Astrocyte of the spinal cord (primary cell): ENCODE measurements around the gene MIPEP.
A peak's percentile ranks its signal among the peaks of the same experiment; 100 is the strongest.

Experiments used
- DNase-seq: peaks from one replicate; pipeline ENCODE4 v3.0.0; 2011; ENCODE audit warnings: low read depth, low spot score
- H3K4me3 ChIP-seq: 2 replicates; pipeline ENCODE4 v1.5.1; 2011; ENCODE audit warnings: low read depth, mild to moderate bottlenecking, low read length, moderate library complexity
- in situ Hi-C: cut with HindIII; loops from 2 replicates; pipeline ENCODE4 v1.10.0; 2017; ENCODE audit warnings: low sequenced_read_pairs
- TF ChIP-seq, protein P1 (sequence below): IDR thresholded peaks from 2 replicates; pipeline ENCODE4 v1.5.1; 2012; ENCODE audit warnings: low read depth, mild to moderate bottlenecking, low read length, inconsistent platforms

MIPEP gene

DNA sequence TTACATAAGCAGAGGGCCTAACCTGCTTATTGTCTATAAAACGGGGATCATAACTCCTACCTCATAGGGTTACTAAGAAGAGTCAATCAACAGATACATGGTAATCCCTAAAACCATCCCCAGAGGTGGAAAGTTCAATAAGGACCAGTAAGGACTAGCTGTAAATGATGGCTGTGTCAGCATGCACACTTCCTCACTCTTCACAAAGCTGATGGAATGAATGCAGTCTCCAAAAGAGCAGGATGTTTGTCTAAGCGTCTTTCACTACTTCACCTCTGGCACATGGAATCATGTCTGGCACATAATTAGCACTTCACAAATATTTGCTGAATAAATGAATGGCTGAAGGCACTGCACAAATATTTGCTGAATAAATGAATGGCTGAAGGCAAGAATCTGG is 134.2 kb downstream of the MIPEP start:
- no peak overlapping the region for H3K4me3 ChIP-seq
- TF ChIP-seq, protein P1, sequence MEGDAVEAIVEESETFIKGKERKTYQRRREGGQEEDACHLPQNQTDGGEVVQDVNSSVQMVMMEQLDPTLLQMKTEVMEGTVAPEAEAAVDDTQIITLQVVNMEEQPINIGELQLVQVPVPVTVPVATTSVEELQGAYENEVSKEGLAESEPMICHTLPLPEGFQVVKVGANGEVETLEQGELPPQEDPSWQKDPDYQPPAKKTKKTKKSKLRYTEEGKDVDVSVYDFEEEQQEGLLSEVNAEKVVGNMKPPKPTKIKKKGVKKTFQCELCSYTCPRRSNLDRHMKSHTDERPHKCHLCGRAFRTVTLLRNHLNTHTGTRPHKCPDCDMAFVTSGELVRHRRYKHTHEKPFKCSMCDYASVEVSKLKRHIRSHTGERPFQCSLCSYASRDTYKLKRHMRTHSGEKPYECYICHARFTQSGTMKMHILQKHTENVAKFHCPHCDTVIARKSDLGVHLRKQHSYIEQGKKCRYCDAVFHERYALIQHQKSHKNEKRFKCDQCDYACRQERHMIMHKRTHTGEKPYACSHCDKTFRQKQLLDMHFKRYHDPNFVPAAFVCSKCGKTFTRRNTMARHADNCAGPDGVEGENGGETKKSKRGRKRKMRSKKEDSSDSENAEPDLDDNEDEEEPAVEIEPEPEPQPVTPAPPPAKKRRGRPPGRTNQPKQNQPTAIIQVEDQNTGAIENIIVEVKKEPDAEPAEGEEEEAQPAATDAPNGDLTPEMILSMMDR = no peak
- DNase-seq = no peak
- in situ Hi-C loops = no loop called here

DNA sequence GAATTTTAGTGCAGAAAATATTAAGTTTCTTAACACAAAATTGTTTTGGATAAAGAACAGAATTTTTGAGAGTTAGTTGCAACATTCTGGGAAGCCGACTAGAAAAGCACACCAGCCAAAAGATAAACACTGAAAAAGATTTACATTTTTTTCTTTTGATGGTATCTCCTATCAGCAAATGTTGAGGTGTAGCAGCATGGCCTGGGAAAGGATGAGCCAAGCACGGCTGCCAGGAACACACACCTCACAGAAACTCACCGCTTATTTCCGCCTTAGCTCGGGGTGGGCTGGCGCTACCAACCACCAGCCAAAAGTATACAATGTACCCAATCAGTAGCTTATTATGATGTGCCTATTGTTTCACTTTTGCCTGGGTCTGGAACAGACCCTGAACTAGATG is 134.7 kb downstream of the MIPEP start:
- TF ChIP-seq, protein P1 = no peak
- no peak for DNase-seq
- H3K4me3 ChIP-seq = no peak overlapping the region
- in situ Hi-C loops = no loop called here

DNA sequence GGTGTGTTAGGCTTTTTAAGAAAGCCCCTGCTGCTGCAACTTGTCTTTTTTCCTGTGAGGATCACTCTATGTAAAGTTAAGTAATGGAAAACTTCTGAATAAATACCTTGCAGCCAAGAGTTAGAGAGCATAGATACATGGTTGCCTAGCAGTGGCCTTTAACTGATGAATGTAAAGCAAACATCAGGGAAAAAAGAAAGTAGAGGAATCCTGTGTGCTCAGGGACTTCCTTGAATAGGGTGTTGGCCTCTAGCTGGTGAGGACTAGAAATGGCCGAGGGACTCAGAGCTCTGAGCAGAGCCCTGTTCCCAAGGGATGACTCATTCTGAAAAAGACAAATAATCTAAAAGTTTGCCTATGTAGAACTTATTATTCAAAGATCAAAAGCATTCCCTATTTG is 135.7 kb downstream of the MIPEP start:
- in situ Hi-C loops = no loop called here
- H3K4me3 ChIP-seq = no peak overlapping the region
- peak; percentile 68 for DNase-seq
- TF ChIP-seq, protein P1 = no peak

DNA sequence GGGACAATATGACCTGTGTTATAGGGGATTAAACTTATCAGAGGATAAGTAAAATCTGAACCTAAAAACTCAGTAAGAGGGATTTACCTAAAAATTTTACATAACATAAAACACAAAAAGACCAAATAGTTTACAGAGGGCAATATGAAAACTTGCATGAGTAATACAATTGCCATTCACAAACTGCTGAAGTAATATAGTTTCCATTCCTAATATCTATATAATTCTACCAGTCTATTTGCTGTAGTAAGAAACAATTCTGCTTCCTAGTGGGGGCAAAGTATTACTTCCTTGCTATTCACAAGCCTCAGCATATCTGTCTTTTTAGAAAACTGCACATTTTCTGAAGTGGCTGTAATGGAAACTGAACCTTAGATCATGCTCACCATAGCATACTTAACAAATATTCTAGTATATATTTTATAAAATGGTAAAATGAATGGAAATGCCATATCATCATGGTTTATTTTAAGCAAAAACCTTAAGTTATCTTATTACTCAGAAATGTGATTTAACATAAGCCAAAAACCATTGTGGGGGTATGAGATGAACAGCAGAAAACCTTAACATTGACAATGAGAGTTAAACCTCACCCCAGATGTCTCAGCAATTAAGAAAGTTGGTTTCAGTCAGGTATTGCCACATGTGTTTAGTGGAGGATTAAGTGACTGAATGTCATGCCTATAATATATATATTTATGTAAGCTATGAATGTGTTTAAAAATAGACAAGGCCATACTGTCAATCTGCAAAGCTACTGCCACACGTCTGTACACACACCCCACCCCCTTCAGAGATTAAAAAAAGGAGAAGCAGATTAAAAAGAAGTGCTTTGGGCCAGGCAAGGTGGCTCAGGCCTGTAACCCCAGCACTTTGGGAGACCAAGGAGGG is 136.8 kb downstream of the MIPEP start:
- no peak overlapping the region for H3K4me3 ChIP-seq
- in situ Hi-C loops = no loop called here
- TF ChIP-seq, protein P1 = no peak
- peak; percentile 34 for DNase-seq

DNA sequence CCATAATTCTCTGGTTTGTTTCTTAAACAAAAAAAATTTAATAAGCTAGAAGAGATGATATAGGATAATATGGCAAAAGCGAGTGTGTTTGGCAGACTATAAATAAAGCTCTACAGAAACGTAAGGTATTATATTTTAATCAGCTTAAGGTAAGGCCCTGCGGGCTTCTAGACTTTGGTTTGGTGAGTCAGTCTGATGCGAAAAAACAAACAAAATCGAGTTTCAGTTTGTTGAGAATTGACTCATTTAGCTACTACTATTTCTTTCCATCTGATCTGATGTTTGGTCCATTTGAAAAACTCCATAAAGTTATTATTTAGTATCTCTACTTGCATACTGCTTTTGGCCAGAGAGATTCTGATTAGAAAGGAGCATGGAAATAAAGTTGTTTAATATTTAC is 138.0 kb downstream of the MIPEP start:
- H3K4me3 ChIP-seq = no peak overlapping the region
- DNase-seq = peak; percentile 43
- TF ChIP-seq, protein P1 = no peak
- in situ Hi-C loops = no loop called here

DNA sequence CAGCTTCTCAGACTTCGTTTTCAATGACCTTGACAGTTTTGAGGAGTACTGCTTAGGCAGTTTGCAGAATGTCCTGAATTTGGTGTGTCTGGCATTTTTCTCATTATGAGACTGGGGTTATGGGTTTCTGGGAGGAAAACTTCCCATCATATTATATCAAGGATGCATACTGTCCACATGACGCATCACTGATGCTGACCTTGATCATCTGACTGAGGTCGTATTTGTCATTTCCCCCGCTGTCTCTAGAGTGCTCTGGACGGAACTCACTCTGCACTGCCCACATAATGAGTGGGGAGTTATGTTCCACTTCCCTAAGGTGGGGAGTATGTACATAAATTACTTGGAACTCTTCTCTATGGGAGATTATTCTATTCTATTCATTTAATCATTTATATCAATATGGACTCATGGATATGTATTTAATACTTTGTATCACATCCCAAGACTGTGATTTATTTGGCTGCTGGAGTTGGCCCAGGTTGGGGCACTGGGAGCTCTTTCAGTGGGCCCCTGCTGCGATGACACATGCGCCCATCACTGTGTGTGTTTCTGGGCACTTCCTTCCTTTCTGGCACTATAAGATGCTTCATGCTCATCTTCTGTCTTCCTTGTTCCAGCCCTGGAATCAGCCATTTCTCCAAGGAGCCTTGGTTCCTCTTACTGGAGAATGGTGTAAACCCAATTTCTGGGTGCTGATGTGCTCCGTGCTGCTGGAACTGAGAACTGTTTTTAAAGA is 138.6 kb downstream of the MIPEP start:
- TF ChIP-seq, protein P1 = no peak
- H3K4me3 ChIP-seq = no peak overlapping the region
- in situ Hi-C loops = no loop called here
- peak; percentile 61 for DNase-seq
